GM23248 (cell line): ENCODE results near the gene PLCD3.

ENCODE experiments used
- EZH2 ChIP-seq: fragments of 200-600 bp; sonication (generic); IDR thresholded peaks from 2 replicates; pipeline ENCODE4 v1.6.1; 2018; ENCODE audit warnings: antibody characterized with exemption, mild to moderate bottlenecking; ENCODE audit not compliant: insufficient read depth, poor library complexity, severe bottlenecking
- EZH2phosphoT487 ChIP-seq: fragments of 200-600 bp; sonication (generic); IDR thresholded peaks from 2 replicates; pipeline ENCODE4 v1.6.1; 2018; ENCODE audit warnings: antibody characterized with exemption, moderate library complexity, mild to moderate bottlenecking, low read depth; ENCODE audit not compliant: insufficient read depth

GRCh38 chr17:45118691-45119090 lies 13.6 kb downstream of the PLCD3 start:
- TF ChIP-seq EZH2 (no peak), EZH2phosphoT487 (no peak)
